AG09319 (cell line): ENCODE results near the gene POU3F2.

ENCODE experiments used
- DNase-seq: peaks from one replicate; pipeline ENCODE4 v3.0.0-alpha.2; 2010; ENCODE audit warnings: low read depth; ENCODE audit errors: extremely low read depth
- CTCF ChIP-seq: IDR thresholded peaks from 2 replicates; pipeline ENCODE4 v1.5.1; 2011; ENCODE audit warnings: low read depth, mild to moderate bottlenecking, inconsistent platforms, low read length, moderate library complexity

POU3F2 gene

GRCh38 chr6:98808541-98809210 lies 25.7 kb upstream of the POU3F2 start:
- no peak for DNase-seq
- TF ChIP-seq CTCF: no peak

GRCh38 chr6:98812220-98812619 lies 22.2 kb upstream of the POU3F2 start:
- no peak for TF ChIP-seq CTCF
- DNase-seq: no peak

GRCh38 chr6:98816799-98817198 lies 17.6 kb upstream of the POU3F2 start:
- no peak for DNase-seq
- no peak for TF ChIP-seq CTCF

GRCh38 chr6:98821756-98822405 lies 12.5 kb upstream of the POU3F2 start:
- TF ChIP-seq CTCF: no peak
- DNase-seq: no peak

- no peak for DNase-seq
- TF ChIP-seq CTCF: no peak
Observed at GRCh38 chr6:98823428-98824161, 10.8 kb upstream of the POU3F2 start.

- no peak for DNase-seq
- TF ChIP-seq CTCF: no peak
Observed at GRCh38 chr6:98824162-98824901, 10.0 kb upstream of the POU3F2 start.
